IMR-90 (cell line): ENCODE measurements around the gene ZNF688. TPM values are rescaled to one million over a fixed set of nuclear protein-coding genes. Genes with fewer than 3 reads are reported as not detected.

Experiments used
- ATAC-seq: fragments of 200-7000 bp; cut with Tn5 transposase; 2 replicates; pipeline ENCODE4 v1.9.1; 2020; ENCODE audit warnings: low read depth, mild to moderate bottlenecking, moderate library complexity
- BruUV-seq: library from RNA; stranded (reverse); fragments of 400-500 nt; replicated peaks from 2 replicates; lab custom pipeline; 2021; lab: Mats Ljungman, UMichigan
- CTCF ChIA-PET: fragments of 300-600 bp; formaldehyde crosslinking; extraction: SDS; loops from one replicate; lab custom pipeline; 2021; ENCODE audit warnings: antibody characterized with exemption; lab: Yijun Ruan, JAX
- POLR2A ChIA-PET: fragments of 300-600 bp; sonication (Branson Sonifier 250); formaldehyde crosslinking; loops from one replicate; lab custom pipeline; 2022; ENCODE audit warnings: antibody characterized with exemption; ENCODE audit not compliant: unreplicated experiment; lab: Charles Lee
- DNase-seq: peaks from one replicate; pipeline ENCODE4 v3.0.0; 2013
- H2AFZ ChIP-seq: replicated peaks from 2 replicates; pipeline ENCODE3; 2013; ENCODE audit warnings: low read length, mild to moderate bottlenecking; ENCODE audit not compliant: poor library complexity
- H2AK5ac ChIP-seq: 2 replicates; pipeline ENCODE4 v1.6.1; 2013; ENCODE audit warnings: low read depth, low read length, inconsistent platforms
- H2AK9ac ChIP-seq: replicated peaks from 2 replicates; pipeline ENCODE3; 2013; ENCODE audit warnings: mild to moderate bottlenecking, low read depth, low read length, moderate library complexity; ENCODE audit not compliant: poor library complexity
- H2BK120ac ChIP-seq: 2 replicates; pipeline ENCODE4 v1.6.1; 2013; ENCODE audit warnings: low read depth, low read length, inconsistent platforms
- H2BK15ac ChIP-seq: 3 replicates; pipeline ENCODE4 v1.6.1; 2013; ENCODE audit warnings: low read depth, low read length, inconsistent platforms
- H2BK20ac ChIP-seq: 2 replicates; pipeline ENCODE4 v1.6.1; 2013; ENCODE audit warnings: low read depth, mild to moderate bottlenecking, inconsistent platforms, low read length, moderate library complexity
- H2BK5ac ChIP-seq: 2 replicates; pipeline ENCODE4 v1.6.1; 2013; ENCODE audit warnings: mild to moderate bottlenecking, low read depth, low read length, inconsistent platforms; ENCODE audit not compliant: poor library complexity, severe bottlenecking
- H3K14ac ChIP-seq: replicated peaks from 2 replicates; pipeline ENCODE4 v1.6.1; 2013; ENCODE audit warnings: low read depth, low read length, inconsistent platforms
- H3K18ac ChIP-seq: 2 replicates; pipeline ENCODE4 v1.6.1; 2013; ENCODE audit warnings: low read depth, low read length, control low read depth
- H3K23ac ChIP-seq: 2 replicates; pipeline ENCODE4 v1.6.1; 2013; ENCODE audit warnings: low read depth, low read length, inconsistent platforms
- H3K27ac ChIP-seq: 2 replicates; pipeline ENCODE4 v1.5.1; 2013; ENCODE audit warnings: mild to moderate bottlenecking, control low read depth, low read length; ENCODE audit not compliant: insufficient read depth
- H3K27me3 ChIP-seq: 2 replicates; pipeline ENCODE4 v1.6.1; 2013; ENCODE audit warnings: low read length; ENCODE audit not compliant: control insufficient read depth, insufficient read depth
- H3K36me3 ChIP-seq: 2 replicates; pipeline ENCODE4 v1.6.1; 2013; ENCODE audit warnings: low read length, mixed read lengths; ENCODE audit not compliant: control insufficient read depth, insufficient read depth
- H3K4ac ChIP-seq: 2 replicates; pipeline ENCODE4 v1.6.1; 2013; ENCODE audit warnings: low read depth, low read length, inconsistent platforms
- H3K4me1 ChIP-seq: 2 replicates; pipeline ENCODE4 v1.6.1; 2013; ENCODE audit warnings: low read length, mixed read lengths; ENCODE audit not compliant: control insufficient read depth, insufficient read depth
- H3K4me2 ChIP-seq: 2 replicates; pipeline ENCODE4 v1.6.1; 2013; ENCODE audit warnings: low read depth, mild to moderate bottlenecking, control low read depth, low read length, moderate library complexity
- H3K4me3 ChIP-seq: 2 replicates; pipeline ENCODE4 v1.5.1; 2013; ENCODE audit warnings: low read depth, mild to moderate bottlenecking, control low read depth, low read length, moderate library complexity; ENCODE audit not compliant: insufficient read depth
- H3K56ac ChIP-seq: 2 replicates; pipeline ENCODE4 v1.6.1; 2013; ENCODE audit warnings: low read length, inconsistent platforms; ENCODE audit not compliant: insufficient read depth; ENCODE audit errors: extremely low read depth
- H3K79me1 ChIP-seq, 2 experiments: 2 replicates each; pipeline ENCODE4 v1.6.1; 2013; ENCODE audit warnings: low read length in 2 of 2, inconsistent platforms in 1 of 2, low read depth in 1 of 2
- H3K9ac ChIP-seq: 2 replicates; pipeline ENCODE4 v1.6.1; 2013; ENCODE audit warnings: low read depth, low read length, control low read depth
- H3K9me1 ChIP-seq: 2 replicates; pipeline ENCODE4 v1.6.1; 2013; ENCODE audit warnings: low read length, inconsistent platforms; ENCODE audit not compliant: insufficient read depth
- H3K9me3 ChIP-seq: 2 replicates; pipeline ENCODE4 v1.6.1; 2013; ENCODE audit warnings: low read length; ENCODE audit not compliant: control insufficient read depth, insufficient read depth
- H4K20me1 ChIP-seq: 2 replicates; pipeline ENCODE4 v1.6.1; 2013; ENCODE audit warnings: low read length, inconsistent platforms; ENCODE audit not compliant: insufficient read depth
- H4K5ac ChIP-seq: 2 replicates; pipeline ENCODE4 v1.6.1; 2013; ENCODE audit warnings: mild to moderate bottlenecking, low read depth, low read length, control low read depth
- H4K8ac ChIP-seq, 2 experiments: 2 replicates each; pipeline ENCODE4 v1.6.1; 2013; ENCODE audit warnings: low read depth in 2 of 2, low read length in 2 of 2, control low read depth in 1 of 2, inconsistent platforms in 1 of 2
- H4K91ac ChIP-seq: 2 replicates; pipeline ENCODE4 v1.6.1; 2013; ENCODE audit warnings: low read depth, low read length, inconsistent platforms; ENCODE audit not compliant: insufficient read depth
- CTCF ChIP-seq: conservative IDR thresholded peaks from 2 replicates; pipeline ENCODE4 v1.5.1; 2012; ENCODE audit warnings: mild to moderate bottlenecking, low read depth, low read length, improper control_type of control experiment
- ELK1 ChIP-seq: fragments of 150-350 bp; IDR thresholded peaks from 2 replicates; pipeline ENCODE4 v1.6.1; 2016; ENCODE audit warnings: low read depth, mild to moderate bottlenecking, low read length, moderate library complexity, borderline replicate concordance
- FOS ChIP-seq: fragments of 150-350 bp; IDR thresholded peaks from 2 replicates; pipeline ENCODE4 v1.6.1; 2016; ENCODE audit warnings: low read depth, low read length
- MAFK ChIP-seq: IDR thresholded peaks from 2 replicates; pipeline ENCODE4 v1.6.1; 2012; ENCODE audit warnings: low read depth, low read length, improper control_type of control experiment
- MXI1 ChIP-seq: IDR thresholded peaks from 2 replicates; pipeline ENCODE4 v1.6.1; 2012; ENCODE audit warnings: low read depth, mild to moderate bottlenecking, low read length, moderate library complexity, borderline replicate concordance
- NFE2L2 ChIP-seq: fragments of 150-350 bp; IDR thresholded peaks from 2 replicates; pipeline ENCODE4 v1.6.1; 2016; ENCODE audit warnings: low read depth, mild to moderate bottlenecking, low read length
- RAD21 ChIP-seq: IDR thresholded peaks from 2 replicates; pipeline ENCODE4 v1.6.1; 2012; ENCODE audit warnings: low read length, improper control_type of control experiment
- RCOR1 ChIP-seq: IDR thresholded peaks from 2 replicates; pipeline ENCODE4 v1.6.1; 2012; ENCODE audit warnings: mild to moderate bottlenecking, low read length, improper control_type of control experiment; ENCODE audit not compliant: insufficient replicate concordance
- WGBS, 2 experiments: methylation state at CpG; one replicate each; pipeline versions ENCODE4 v1.1.5 to v1.1.7; 2013; ENCODE audit warnings: missing lambda C conversion rate in 2 of 2; ENCODE audit not compliant: insufficient read length in 1 of 2; ENCODE audit errors: extremely low coverage in 2 of 2; 5-methylcytosine and 5-hydroxymethylcytosine counted together
- dilution Hi-C: fragments of 300-500 bp; cut with HindIII; formaldehyde crosslinking; loops from one replicate; pipeline ENCODE4 v1.14.3; 2018; ENCODE audit warnings: low sequenced_read_pairs; ENCODE audit not compliant: unreplicated experiment
- in situ Hi-C: fragments of 300-500 bp; cut with MboI; formaldehyde crosslinking; loops from 3 replicates; pipeline ENCODE4 v1.14.3; 2019; ENCODE audit warnings: low sequenced_read_pairs, inconsistent platforms, mixed read lengths
- intact Hi-C: fragments of 100-400 bp; cut with micrococcal nuclease; formaldehyde crosslinking; loops from 2 replicates; pipeline ENCODE4 v1.10.0; 2022
- polyA plus RNA-seq, 3 experiments: library from polyadenylated mRNA; depleted of rRNA; stranded (reverse); fragments of >200 nt; gene quantifications; 2 replicates each; pipeline ENCODE4 v1.2.3, GENCODE V29; 2012; ENCODE audit warnings: low replicate concordance in 1 of 3
- total RNA-seq: library from RNA; depleted of rRNA; stranded (reverse); fragments of >200 nt; gene quantifications from 2 replicates; pipeline ENCODE4 v1.2.3, GENCODE V29; 2012

Gene ZNF688
- total and polyA plus RNA-seq, 2 of the 4 experiments (the other 2 are of a cell fraction): 1.8 to 3.7 TPM

- H3K4me2 ChIP-seq: no peak overlapping the region
- H3K18ac ChIP-seq: no peak overlapping the region
- H3K14ac ChIP-seq: no peak overlapping the region
- H2BK5ac ChIP-seq: no peak overlapping the region
- ChIA-PET POLR2A (no interaction called here), CTCF (no interaction called here)
- H3K23ac ChIP-seq: no peak overlapping the region
- 99% methylated on average over 16 of the region's 48 CpGs; no CpG with 5 or more reads in 1 of the 2 experiments for WGBS, 2 experiments
- no peak overlapping the region for H3K56ac ChIP-seq
- no peaks in the 10 kb centered on the region for H3K9me3 ChIP-seq
- no TSS peak for BruUV-seq
- no peak for ATAC-seq
- no peak overlapping the region for H4K8ac ChIP-seq
- H3K4me1 ChIP-seq: peaks cover 3% of the 10 kb centered on the region; the same call in 1 of the 2 replicates
- no peaks in the 10 kb centered on the region for H3K9me1 ChIP-seq
- no peak overlapping the region for H3K4me3 ChIP-seq
- in situ Hi-C loops (no loop called here), dilution Hi-C loops (no loop called here), intact Hi-C loops (no loop called here)
- DNase-seq: no peak
- H4K5ac ChIP-seq: no peak overlapping the region
- TF ChIP-seq CTCF (no peak), RAD21 (no peak), RCOR1 (no peak), ELK1 (no peak), MXI1 (no peak), FOS (no peak), NFE2L2 (no peak), MAFK (no peak)
- H2AFZ ChIP-seq: no peak overlapping the region
- H3K27ac ChIP-seq: no peak overlapping the region
- H2BK120ac ChIP-seq: no peak overlapping the region
- H4K91ac ChIP-seq: no peak overlapping the region
- no peak overlapping the region for H3K9ac ChIP-seq
- peaks cover 28% of the 10 kb centered on the region for H3K36me3 ChIP-seq
- no peaks in the 10 kb centered on the region for H3K27me3 ChIP-seq
- no peak overlapping the region for H2AK5ac ChIP-seq
- H3K79me1 ChIP-seq: peaks cover 18 to 59% of the 10 kb centered on the region in 2 experiments
- H2AK9ac ChIP-seq: no peak overlapping the region
- H4K20me1 ChIP-seq: no peaks in the 10 kb centered on the region
- no peak overlapping the region for H2BK15ac ChIP-seq
- no peak overlapping the region for H2BK20ac ChIP-seq
- no peak overlapping the region for H3K4ac ChIP-seq
Measured at GRCh38 chr16:30582611-30583340, 11.3 kb upstream of the ZNF688 start.
